Fibroblast of the conjunctiva (primary cell): ENCODE data around the gene TBX4.
A peak's percentile ranks its signal among the peaks of the same experiment; 100 is the strongest.
"Not testable (repeated sequence)": the region's sequence is repeated elsewhere in the genome, so short reads cannot be mapped to it uniquely, and the experiment has no call there.

Experiments used
- DNase-seq: peaks from one replicate; pipeline ENCODE4 v3.0.0-alpha.2; 2010; ENCODE audit warnings: low read depth

Gene TBX4

DNA sequence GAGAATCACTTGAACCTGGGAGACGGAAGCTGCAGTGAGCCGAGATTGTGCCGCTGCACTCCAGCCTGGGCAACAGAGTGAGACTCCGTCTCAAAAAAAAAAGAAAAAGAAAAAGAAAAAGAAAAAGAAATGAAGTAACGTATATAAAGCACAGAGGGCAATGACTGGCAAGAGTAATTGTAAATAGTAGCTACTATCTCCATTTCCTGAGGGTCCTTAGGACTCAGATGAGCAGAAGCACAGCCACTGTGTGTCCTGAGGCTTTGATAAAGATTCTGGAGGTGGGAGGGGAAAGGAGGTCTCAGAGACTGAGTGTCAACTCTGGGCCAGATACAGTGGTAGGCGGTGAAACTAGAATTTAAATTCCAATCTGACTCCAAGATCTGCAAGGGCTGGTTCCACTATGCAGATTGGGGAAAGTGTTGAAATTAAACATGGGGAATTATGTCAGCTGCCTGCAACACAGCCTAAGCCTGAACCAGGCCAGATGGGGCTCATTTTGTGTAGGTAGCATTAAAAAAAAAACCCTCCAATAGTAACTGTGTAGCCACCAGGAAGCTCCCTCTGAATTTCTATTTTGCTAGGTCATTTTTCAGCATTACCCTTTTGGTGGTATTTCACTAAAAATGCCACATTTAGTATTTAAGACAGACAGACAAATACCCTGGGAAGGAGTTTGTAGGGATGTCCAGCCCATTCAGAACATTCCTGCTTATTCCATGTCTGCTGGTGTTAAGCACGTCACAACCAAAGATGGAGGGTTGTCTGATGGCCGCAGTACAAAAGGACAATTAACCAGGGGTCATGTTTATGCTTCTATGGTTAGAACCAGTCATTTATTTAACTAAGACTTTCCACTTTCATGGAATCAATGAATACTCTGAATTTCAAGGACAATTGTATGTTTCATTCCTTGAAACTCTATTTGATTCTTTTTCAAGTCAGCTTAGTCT lies 46.1 kb downstream of the TBX4 start:
- DNase-seq: no peak

DNA sequence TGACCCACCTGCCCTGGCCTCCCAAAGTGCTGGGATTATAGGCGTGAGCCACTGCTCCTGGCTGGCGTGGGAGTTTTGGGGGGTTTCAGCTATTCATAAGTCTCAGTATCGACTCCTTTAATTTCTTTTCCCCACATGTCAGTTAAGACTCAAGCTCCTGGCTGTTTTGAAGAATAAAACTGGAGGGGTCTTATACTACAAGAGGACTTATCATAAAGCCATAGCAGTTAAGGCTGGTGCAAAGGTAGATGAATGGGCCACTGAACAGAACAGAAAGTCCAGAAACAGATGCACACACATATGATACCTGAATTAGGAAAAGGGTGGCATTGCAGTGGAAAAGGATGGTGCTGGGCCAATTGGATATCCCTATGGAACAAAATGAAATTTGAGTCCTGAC lies 47.4 kb downstream of the TBX4 start:
- no peak for DNase-seq

- no peak for DNase-seq
Measured at GRCh38 chr17:61500287-61500686, 48.1 kb downstream of the TBX4 start.

- DNase-seq: no peak
Measured at GRCh38 chr17:61502292-61502691, 50.1 kb downstream of the TBX4 start.

- no peak for DNase-seq
Measured at GRCh38 chr17:61503961-61504360, 51.7 kb downstream of the TBX4 start.

DNA sequence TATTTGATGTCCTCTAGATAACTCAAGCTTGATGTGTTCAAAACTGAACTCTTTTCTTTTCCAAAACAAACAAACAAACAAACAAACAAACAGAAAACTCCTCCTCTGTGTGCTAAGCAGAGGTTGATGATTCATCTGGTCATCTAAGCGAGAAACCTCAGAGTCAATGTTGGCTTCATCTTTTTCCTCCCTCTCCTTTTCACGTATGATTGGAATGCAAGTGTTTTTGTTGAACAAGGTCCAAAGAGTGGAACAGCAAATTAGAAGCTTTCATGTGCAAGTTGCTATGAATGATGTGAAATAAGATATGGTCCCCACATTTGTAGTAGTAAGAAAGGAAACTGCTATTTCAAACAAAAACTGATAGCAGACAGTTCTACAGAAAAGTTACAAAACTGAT lies 52.5 kb downstream of the TBX4 start:
- DNase-seq: peak; percentile 77

DNA sequence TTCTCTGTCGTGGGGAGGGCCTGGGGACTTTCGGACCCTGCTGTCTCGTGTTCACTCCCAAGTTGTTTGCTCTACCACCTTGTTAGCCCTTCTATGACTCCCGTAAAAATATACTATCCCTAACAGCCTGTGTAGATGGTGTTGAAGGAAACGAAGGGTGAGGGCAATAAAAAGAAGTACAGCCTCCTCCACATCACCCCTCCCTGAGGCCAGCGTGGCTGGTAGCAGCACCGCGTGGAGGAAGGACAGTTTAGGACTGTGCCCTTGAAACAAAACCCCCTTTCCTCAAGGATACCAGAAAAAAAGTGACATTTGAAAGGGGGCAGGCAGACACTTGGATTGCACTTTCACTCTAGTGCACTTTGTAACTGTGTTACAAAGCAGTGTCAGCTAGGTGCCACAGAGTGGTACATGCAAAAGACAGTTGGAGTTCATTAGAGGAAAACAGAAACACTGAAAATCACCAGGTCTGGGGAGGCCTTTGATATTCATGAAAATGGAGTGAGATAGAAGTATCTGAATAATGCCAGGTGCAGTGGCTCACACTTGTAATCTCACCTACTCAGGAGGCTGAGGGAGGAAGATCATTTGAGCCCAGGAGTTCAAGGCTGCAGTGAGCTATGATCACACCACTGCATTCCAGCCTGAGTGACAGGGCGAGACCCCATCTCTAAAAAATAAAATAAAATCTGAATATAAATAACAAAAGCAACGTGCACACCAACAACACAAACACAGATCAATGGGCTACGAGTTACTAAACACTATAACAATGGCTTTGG lies 53.8 kb downstream of the TBX4 start:
- DNase-seq: no peak

- DNase-seq: no peak
Measured at GRCh38 chr17:61507383-61508066, 55.3 kb downstream of the TBX4 start.

- DNase-seq: no peak
Measured at GRCh38 chr17:61508912-61509311, 56.7 kb downstream of the TBX4 start.

DNA sequence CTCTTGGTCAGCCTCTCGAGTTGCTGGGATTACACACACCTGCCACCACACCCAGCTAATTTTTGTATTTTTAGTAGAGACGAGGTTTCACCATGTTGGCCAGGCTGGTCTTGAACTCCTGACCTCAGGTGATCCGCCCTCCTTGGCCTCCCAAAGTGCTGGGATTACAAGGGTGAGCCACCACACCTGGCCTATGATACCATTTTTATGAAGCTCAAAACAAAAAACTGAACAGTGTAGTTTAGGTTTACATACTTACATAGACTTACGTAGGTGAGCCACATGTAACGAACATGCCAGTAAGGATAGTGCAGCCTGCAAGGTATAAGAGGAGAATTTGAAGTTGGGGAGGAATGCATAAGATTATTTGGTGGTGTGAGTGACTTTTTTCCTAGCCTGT lies 57.2 kb downstream of the TBX4 start:
- not testable (repeated sequence) for DNase-seq

DNA sequence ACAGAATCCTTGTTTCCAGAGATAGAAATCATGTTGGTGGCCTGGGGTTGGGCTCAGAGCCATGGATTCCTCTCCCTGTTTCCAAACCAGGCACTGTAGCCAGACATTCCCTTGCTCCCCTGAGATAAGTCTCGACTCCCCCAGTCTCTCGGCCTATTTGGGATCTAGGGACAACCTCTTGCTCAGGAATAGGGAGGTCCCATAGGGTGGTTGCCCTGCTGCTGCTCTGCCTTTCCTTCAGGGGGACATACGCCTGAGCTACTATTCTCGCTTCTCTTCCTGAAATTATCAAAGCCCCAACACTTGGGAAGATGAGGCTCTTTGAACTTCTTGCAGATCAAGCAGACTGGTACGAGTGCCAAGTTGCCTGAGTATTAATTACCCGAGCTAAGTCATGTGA lies 58.0 kb downstream of the TBX4 start:
- no peak for DNase-seq

DNA sequence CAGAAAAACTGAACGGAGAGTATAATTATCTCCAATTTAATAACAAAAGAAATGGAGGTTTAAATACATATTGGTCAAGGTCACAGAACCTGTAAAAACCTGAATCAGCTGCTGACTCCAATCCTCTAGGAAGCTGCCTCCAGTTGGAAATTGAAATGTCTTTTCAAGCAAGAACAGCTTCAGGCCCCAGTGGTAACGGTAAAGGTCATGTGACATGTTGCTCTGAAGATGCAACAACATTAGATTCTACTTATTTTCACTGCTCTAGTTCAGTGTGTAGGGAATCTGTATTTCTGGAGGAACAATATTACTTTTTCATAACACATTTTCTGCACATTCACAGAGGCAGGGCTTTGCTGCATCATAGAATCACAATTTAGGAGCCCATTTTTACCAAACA lies 58.8 kb downstream of the TBX4 start:
- no peak for DNase-seq

- DNase-seq: no peak
Measured at GRCh38 chr17:61511480-61512182, 59.4 kb downstream of the TBX4 start.

GRCh38 chr17:61514491-61514890 lies 62.3 kb downstream of the TBX4 start:
- DNase-seq: no peak

DNA sequence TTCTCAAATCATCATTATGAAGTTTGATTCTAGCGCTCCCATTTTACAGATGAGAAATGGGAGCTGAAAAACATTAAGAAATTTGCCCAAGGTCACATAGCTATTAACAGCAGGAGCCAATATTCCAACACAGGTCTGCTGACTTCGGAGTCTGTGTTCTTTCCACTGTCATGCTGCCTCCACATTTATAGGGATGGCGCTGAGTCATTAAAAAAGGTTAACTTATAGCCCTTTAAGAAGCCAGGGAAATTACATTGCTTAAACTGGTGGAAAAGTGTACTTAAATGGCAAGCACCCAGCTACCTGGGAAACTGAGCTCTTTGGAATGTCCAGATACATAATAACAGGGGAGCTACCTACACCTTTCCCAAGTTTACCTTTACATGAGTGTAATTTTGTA lies 65.0 kb downstream of the TBX4 start:
- no peak for DNase-seq

- no peak for DNase-seq
Measured at GRCh38 chr17:61517843-61518606, 65.8 kb downstream of the TBX4 start.

GRCh38 chr17:61519139-61519538 lies 66.9 kb downstream of the TBX4 start:
- no peak for DNase-seq

GRCh38 chr17:61519754-61520440 lies 67.7 kb downstream of the TBX4 start:
- DNase-seq: no peak

GRCh38 chr17:61520897-61521296 lies 68.7 kb downstream of the TBX4 start:
- DNase-seq: no peak

GRCh38 chr17:61522088-61522487 lies 69.9 kb downstream of the TBX4 start:
- DNase-seq: no peak

DNA sequence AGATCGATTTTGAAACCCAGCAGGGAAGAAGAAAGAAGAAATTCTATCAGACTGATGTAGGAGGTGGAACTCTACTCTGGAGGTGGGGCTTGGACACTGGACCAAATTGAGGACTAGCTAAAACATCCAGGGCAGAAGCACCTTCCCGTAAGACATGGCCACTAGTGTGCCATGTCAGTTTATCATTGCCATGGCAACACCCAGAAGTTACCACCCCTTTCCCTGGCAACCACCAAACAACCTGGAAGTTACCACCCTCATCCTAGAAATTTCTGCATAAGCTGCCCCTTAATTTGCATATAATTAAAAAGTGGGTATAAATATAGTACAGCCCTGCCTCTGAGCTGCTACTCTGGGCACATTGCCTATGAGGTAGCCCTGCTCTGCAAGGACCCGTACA lies 72.1 kb downstream of the TBX4 start:
- DNase-seq: no peak
